ENCODE measurements around the gene CDK12.

DNA sequence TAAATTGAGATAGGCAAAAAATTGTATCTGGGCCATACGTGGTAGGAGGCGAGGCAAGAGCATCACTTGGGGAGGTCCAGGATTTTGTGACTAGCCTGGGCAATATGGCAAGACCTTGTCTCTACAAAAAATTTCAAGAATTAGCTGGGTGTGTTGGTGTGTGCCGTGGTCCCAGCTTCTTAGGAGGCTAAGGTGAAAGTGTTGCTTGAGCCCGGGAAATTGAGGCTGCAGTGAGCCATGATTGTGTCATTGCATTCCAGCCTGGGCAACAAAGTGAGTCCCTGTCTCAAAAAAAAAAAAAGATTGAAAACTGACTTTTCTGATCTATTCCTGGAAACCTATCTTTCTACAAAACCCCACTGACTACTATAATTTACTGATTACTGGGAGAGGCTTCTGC is 26.7 kb downstream of the CDK12 start:
- TF ChIP-seq TEAD4 (IDR thresholded peaks at IDR 0.05; ENCODE audit: borderline replicate concordance, insufficient read depth) (no peak), TAF1 (IDR thresholded peaks at IDR 0.05; ENCODE audit: borderline replicate concordance, low read depth, low read length) (no peak), RFX5 (IDR thresholded peaks at IDR 0.05; ENCODE audit: low read length) (no peak), FOXM1 (IDR thresholded peaks at IDR 0.05; ENCODE audit: low read depth) (no peak), GATA2 (CRISPR knock-in tag; IDR thresholded peaks at IDR 0.05) (no peak)
- TF ChIP-seq, protein P1, sequence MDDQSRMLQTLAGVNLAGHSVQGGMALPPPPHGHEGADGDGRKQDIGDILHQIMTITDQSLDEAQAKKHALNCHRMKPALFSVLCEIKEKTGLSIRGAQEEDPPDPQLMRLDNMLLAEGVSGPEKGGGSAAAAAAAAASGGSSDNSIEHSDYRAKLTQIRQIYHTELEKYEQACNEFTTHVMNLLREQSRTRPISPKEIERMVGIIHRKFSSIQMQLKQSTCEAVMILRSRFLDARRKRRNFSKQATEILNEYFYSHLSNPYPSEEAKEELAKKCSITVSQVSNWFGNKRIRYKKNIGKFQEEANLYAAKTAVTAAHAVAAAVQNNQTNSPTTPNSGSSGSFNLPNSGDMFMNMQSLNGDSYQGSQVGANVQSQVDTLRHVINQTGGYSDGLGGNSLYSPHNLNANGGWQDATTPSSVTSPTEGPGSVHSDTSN (IDR thresholded peaks at IDR 0.05) = no peak

Data from SK-N-SH (cell line).